Stomach (tissue), 4 donors: ENCODE data around the gene LTBR.

Experiments
- CTCF ChIP-seq, 7 experiments: fragments of 450-650 bp in 4 of 7; fragments of 200-600 bp in 3 of 7; sonication (generic) in 3 of 7; IDR thresholded peaks; one replicate each; pipeline ENCODE4 v1.5.1; 2016 to 2019; ENCODE audit warnings: antibody characterized with exemption in 7 of 7, control low read depth in 2 of 7, mild to moderate bottlenecking in 1 of 7
- POLR2A ChIP-seq, 4 donors: fragments of 450-650 bp; IDR thresholded peaks; one replicate each; pipeline ENCODE4 v1.6.1; 2016; ENCODE audit warnings: antibody characterized with exemption in 4 of 4, control low read depth in 2 of 4, mild to moderate bottlenecking in 1 of 4, moderate library complexity in 1 of 4
- POLR2AphosphoS5 ChIP-seq, 3 donors: sonication (generic); formaldehyde crosslinking; IDR thresholded peaks; one replicate each; pipeline ENCODE4 v1.6.1; 2016; ENCODE audit warnings: antibody characterized with exemption in 3 of 3

GRCh38 chr12:6336079-6336888, 47.7 kb upstream of the LTBR start:
- no peak for TF ChIP-seq CTCF (IDR thresholded peaks at IDR 0.05)
- TF ChIP-seq POLR2A (IDR thresholded peaks at IDR 0.05), result peak in 1 of 4 donors; percentile 34
- peak; percentile 63 to 88 (median 82) for TF ChIP-seq POLR2AphosphoS5 (IDR thresholded peaks at IDR 0.05)
